Stomach (tissue), 9 donors: ENCODE data around the gene MPZL2. TPM values are rescaled to one million over a fixed set of nuclear protein-coding genes. Genes with fewer than 3 reads are reported as not detected.

Experiments used
- DNase-seq, 2 donors: peaks; one replicate each; pipeline versions ENCODE4 v3.0.0 to v3.0.0-alpha.2; 2013 to 2019
- H3K27ac ChIP-seq, 5 donors: fragments of 200-600 bp in 4 of 5; sonication (generic) in 4 of 5; one replicate each; pipeline ENCODE4 v1.5.1; 2013 to 2019; ENCODE audit warnings: mild to moderate bottlenecking in 1 of 5, moderate library complexity in 1 of 5
- H3K27me3 ChIP-seq, 3 donors: fragments of 200-600 bp; sonication (generic); one replicate each; pipeline ENCODE4 v1.5.1; 2017 to 2019; ENCODE audit warnings: mixed run types in 1 of 3
- H3K36me3 ChIP-seq, 4 donors: fragments of 200-600 bp; sonication (generic); 1 replicate in 3 of 4; 2 replicates in 1 of 4; pipeline ENCODE4 v1.5.1; 2016 to 2019
- H3K4me1 ChIP-seq, 4 donors: fragments of 200-600 bp; sonication (generic); one replicate each; pipeline ENCODE4 v1.5.1; 2016 to 2019
- H3K4me3 ChIP-seq, 4 donors: fragments of 200-600 bp; sonication (generic) in 3 of 4; one replicate each; pipeline ENCODE4 v1.5.1; 2016 to 2019; ENCODE audit warnings: mild to moderate bottlenecking in 1 of 4
- H3K9me3 ChIP-seq, 4 donors: fragments of 200-600 bp; sonication (generic); one replicate each; pipeline ENCODE4 v1.5.1; 2016 to 2019
- CTCF ChIP-seq, 7 experiments: fragments of 450-650 bp in 4 of 7; fragments of 200-600 bp in 3 of 7; sonication (generic) in 3 of 7; IDR thresholded peaks; one replicate each; pipeline ENCODE4 v1.5.1; 2016 to 2019; ENCODE audit warnings: antibody characterized with exemption in 7 of 7, control low read depth in 2 of 7, mild to moderate bottlenecking in 1 of 7
- EP300 ChIP-seq: sonication (generic); formaldehyde crosslinking; IDR thresholded peaks from one replicate; pipeline ENCODE4 v1.6.1; 2017; ENCODE audit warnings: antibody characterized with exemption
- POLR2A ChIP-seq, 4 donors: fragments of 450-650 bp; IDR thresholded peaks; one replicate each; pipeline ENCODE4 v1.6.1; 2016; ENCODE audit warnings: antibody characterized with exemption in 4 of 4, control low read depth in 2 of 4, mild to moderate bottlenecking in 1 of 4, moderate library complexity in 1 of 4
- POLR2AphosphoS5 ChIP-seq, 3 donors: sonication (generic); formaldehyde crosslinking; IDR thresholded peaks; one replicate each; pipeline ENCODE4 v1.6.1; 2016; ENCODE audit warnings: antibody characterized with exemption in 3 of 3
- WGBS, 5 donors: extraction: QIAGEN DNeasy Blood & Tissue Kit in 3 of 5; methylation state at CpG; one replicate each; pipeline versions ENCODE4 v1.1.5 to v1.1.7; 2013 to 2018; 5-methylcytosine and 5-hydroxymethylcytosine counted together
- intact Hi-C: fragments of 100-400 bp; cut with DNase I; formaldehyde crosslinking; loops from one replicate; pipeline ENCODE4 v1.15.1; 2023; ENCODE audit warnings: low total_unique reads
- polyA plus RNA-seq, 3 donors: library from polyadenylated mRNA; stranded (reverse); fragments of 200-250 nt; gene quantifications; one replicate each; pipeline ENCODE4 v1.2.3, GENCODE V29; 2013
- total RNA-seq, 5 donors: library from RNA; depleted of rRNA; stranded (reverse); fragments of >200 nt; gene quantifications; one replicate each; pipeline versions ENCODE4 v1.1.0 to v1.2.3, GENCODE V29; 2014 to 2016
- donor health status: healthy with polysubstance abuse.
- donor health status: Bipolar disorder and iron deficiency.
- donor health status: healthy.

MPZL2 gene
- total and polyA plus RNA-seq, 8 donors, result 0.58 to 97.2 (median 48.4) TPM

GRCh38 chr11:118236170-118236569 lies 27.9 kb downstream of the MPZL2 start:
- 36 to 72% (median 58%) methylated on average over 2 of the region's 2 CpGs for WGBS, 5 donors
- no peak overlapping the region for H3K27ac ChIP-seq
- peaks cover 0 to 3% (median 0%) of the 10 kb centered on the region in 3 donors for H3K27me3 ChIP-seq
- H3K4me3 ChIP-seq, result no peak overlapping the region
- DNase-seq, result no peak
- peaks cover 0 to 36% (median 21%) of the 10 kb centered on the region in 4 donors for H3K36me3 ChIP-seq
- TF ChIP-seq POLR2A (IDR thresholded peaks at IDR 0.05) (no peak), POLR2AphosphoS5 (IDR thresholded peaks at IDR 0.05) (no peak), EP300 (no peak)
- intact Hi-C loops, result no loop called here
- no peaks in the 10 kb centered on the region for H3K9me3 ChIP-seq
- H3K4me1 ChIP-seq, result peaks cover 12 to 42% (median 15%) of the 10 kb centered on the region in 4 donors

GRCh38 chr11:118234833-118235232 lies 29.3 kb downstream of the MPZL2 start:
- Histone ChIP-seq H3K9me3 (no peaks in the 10 kb centered on the region), H3K27me3 (peaks cover 0 to 3% (median 0%) of the 10 kb centered on the region in 3 donors), H3K27ac (no peak overlapping the region), H3K4me3 (no peak overlapping the region), H3K36me3 (peaks cover 0 to 44% (median 21%) of the 10 kb centered on the region in 4 donors), H3K4me1 (peaks cover 0 to 37% (median 3%) of the 10 kb centered on the region in 4 donors)
- DNase-seq, result no peak
- intact Hi-C loops, result no loop called here
- 92 to 97% (median 95%) methylated on average over 5 of the region's 5 CpGs for WGBS, 5 donors
- TF ChIP-seq CTCF (IDR thresholded peaks at IDR 0.05) (no peak), POLR2AphosphoS5 (IDR thresholded peaks at IDR 0.05) (no peak), EP300 (no peak), POLR2A (IDR thresholded peaks at IDR 0.05) (no peak)

GRCh38 chr11:118233850-118234249 lies 30.2 kb downstream of the MPZL2 start:
- H3K4me1 ChIP-seq, result peaks cover 0 to 36% (median 0%) of the 10 kb centered on the region in 4 donors
- no peak overlapping the region for H3K27ac ChIP-seq
- intact Hi-C loops, result no loop called here
- DNase-seq, result no peak
- TF ChIP-seq POLR2AphosphoS5 (IDR thresholded peaks at IDR 0.05) (no peak), CTCF (IDR thresholded peaks at IDR 0.05) (no peak), EP300 (no peak), POLR2A (IDR thresholded peaks at IDR 0.05) (no peak)
- no peaks in the 10 kb centered on the region for H3K9me3 ChIP-seq
- peaks cover 0 to 52% (median 21%) of the 10 kb centered on the region in 4 donors for H3K36me3 ChIP-seq
- WGBS, 5 donors, result 69 to 95% (median 88%) methylated on average over 1 of the region's 1 CpG
- peaks cover 0 to 3% (median 0%) of the 10 kb centered on the region in 3 donors for H3K27me3 ChIP-seq
- H3K4me3 ChIP-seq, result no peak overlapping the region

GRCh38 chr11:118233377-118233776 lies 30.7 kb downstream of the MPZL2 start:
- no peak for TF ChIP-seq POLR2AphosphoS5 (IDR thresholded peaks at IDR 0.05)
- TF ChIP-seq POLR2A (IDR thresholded peaks at IDR 0.05), result no peak
- TF ChIP-seq EP300, result no peak
- H3K4me3 ChIP-seq, result no peak overlapping the region

GRCh38 chr11:118232659-118233058 lies 31.4 kb downstream of the MPZL2 start:
- Histone ChIP-seq H3K4me1 (peaks cover 0 to 29% (median 0%) of the 10 kb centered on the region in 4 donors), H3K27me3 (peaks cover 0 to 3% (median 0%) of the 10 kb centered on the region in 3 donors), H3K4me3 (no peak overlapping the region), H3K27ac (no peak overlapping the region), H3K9me3 (no peaks in the 10 kb centered on the region), H3K36me3 (peaks cover 0 to 52% (median 21%) of the 10 kb centered on the region in 4 donors)
- TF ChIP-seq POLR2A (IDR thresholded peaks at IDR 0.05) (no peak), CTCF (IDR thresholded peaks at IDR 0.05) (no peak), POLR2AphosphoS5 (IDR thresholded peaks at IDR 0.05) (no peak), EP300 (no peak)
- 76 to 90% (median 80%) methylated on average over 1 of the region's 1 CpG for WGBS, 5 donors
- no peak for DNase-seq
- intact Hi-C loops, result no loop called here

More at GRCh38 chr11:118233377-118233776, 30.7 kb downstream of the MPZL2 start:
- intact Hi-C loops, result no loop called here
- Histone ChIP-seq H3K27me3 (peaks cover 0 to 3% (median 0%) of the 10 kb centered on the region in 3 donors), H3K4me1 (peaks cover 0 to 34% (median 0%) of the 10 kb centered on the region in 4 donors), H3K27ac (no peak overlapping the region), H3K36me3 (peaks cover 0 to 52% (median 21%) of the 10 kb centered on the region in 4 donors), H3K9me3 (no peaks in the 10 kb centered on the region)
- no peak for DNase-seq
- 84 to 99% (median 96%) methylated on average over 5 of the region's 5 CpGs for WGBS, 5 donors
